Panc1 (cell line): Measurements from ENCODE around the gene TWSG1. TPM values are rescaled to one million over a fixed set of nuclear protein-coding genes. Genes with fewer than 3 reads are reported as not detected.

Experiments
- total RNA-seq: library from RNA; stranded (reverse); gene quantifications from one replicate; pipeline ENCODE4 v1.2.1, GENCODE V29; 2021; ENCODE audit not compliant: unreplicated experiment

Gene TWSG1
- total RNA-seq, 1 experiment from 2014 or later, result 54.1 TPM

Other genes with a start within 250 kb of the TWSG1 start
- 157 TPM for gene NDUFV2, start 232.1 kb upstream of the TWSG1 start, total RNA-seq
- gene ANKRD12, start 198.0 kb upstream of the TWSG1 start, total RNA-seq, result 30.7 TPM
- gene RALBP1, start 140.7 kb downstream of the TWSG1 start, total RNA-seq, result 70.0 TPM